ENCODE results near the gene ZNF532.
"Not testable (repeated sequence)": the region's sequence is repeated elsewhere in the genome, so short reads cannot be mapped to it uniquely, and the experiment has no call there.

The ZNF532 gene

GRCh38 chr18:58901783-58902182 is 37.1 kb downstream of the ZNF532 start:
- no peak for DNase-seq

- no peak for DNase-seq
Observed at GRCh38 chr18:58902961-58903360, 38.3 kb downstream of the ZNF532 start.

- DNase-seq: no peak
Observed at GRCh38 chr18:58903533-58903932, 38.9 kb downstream of the ZNF532 start.

- DNase-seq: no peak
Observed at GRCh38 chr18:58905777-58906428, 41.2 kb downstream of the ZNF532 start.

- no peak for DNase-seq
Observed at GRCh38 chr18:58908006-58908405, 43.3 kb downstream of the ZNF532 start.

- no peak for DNase-seq
Observed at GRCh38 chr18:58909521-58909920, 44.8 kb downstream of the ZNF532 start.

- no peak for DNase-seq
Observed at GRCh38 chr18:58911241-58911640, 46.6 kb downstream of the ZNF532 start.

GRCh38 chr18:58911766-58912165 is 47.1 kb downstream of the ZNF532 start:
- DNase-seq: no peak

- no peak for DNase-seq
Observed at GRCh38 chr18:58915006-58915799, 50.5 kb downstream of the ZNF532 start.

- DNase-seq: no peak
Observed at GRCh38 chr18:58915995-58916394, 51.3 kb downstream of the ZNF532 start.

- DNase-seq: not testable (repeated sequence)
Observed at GRCh38 chr18:58919934-58920333, 55.3 kb downstream of the ZNF532 start.

GRCh38 chr18:58922995-58923394 is 58.3 kb downstream of the ZNF532 start:
- no peak for DNase-seq

- DNase-seq: no peak
Observed at GRCh38 chr18:58924473-58924872, 59.8 kb downstream of the ZNF532 start.

GRCh38 chr18:58927659-58928058 is 63.0 kb downstream of the ZNF532 start:
- DNase-seq: no peak

GRCh38 chr18:58928386-58928785 is 63.7 kb downstream of the ZNF532 start:
- DNase-seq: no peak

GRCh38 chr18:58929206-58929605 is 64.5 kb downstream of the ZNF532 start:
- no peak for DNase-seq

GRCh38 chr18:58934356-58934755 is 69.7 kb downstream of the ZNF532 start:
- no peak for DNase-seq

- no peak for DNase-seq
Observed at GRCh38 chr18:58934933-58935577, 70.4 kb downstream of the ZNF532 start.

GRCh38 chr18:58937071-58937886 is 72.6 kb downstream of the ZNF532 start:
- DNase-seq: no peak

- no peak for DNase-seq
Observed at GRCh38 chr18:58937887-58938267, 73.2 kb downstream of the ZNF532 start.

GRCh38 chr18:58941426-58942099 is 76.9 kb downstream of the ZNF532 start:
- DNase-seq: peak; percentile 24

- DNase-seq: no peak
Observed at GRCh38 chr18:58943896-58944295, 79.2 kb downstream of the ZNF532 start.

All from DMS79 treated with DMSO at 0.1 percent for 48 hours (cell line).